ENCODE results near the gene SLC38A1.

DNA sequence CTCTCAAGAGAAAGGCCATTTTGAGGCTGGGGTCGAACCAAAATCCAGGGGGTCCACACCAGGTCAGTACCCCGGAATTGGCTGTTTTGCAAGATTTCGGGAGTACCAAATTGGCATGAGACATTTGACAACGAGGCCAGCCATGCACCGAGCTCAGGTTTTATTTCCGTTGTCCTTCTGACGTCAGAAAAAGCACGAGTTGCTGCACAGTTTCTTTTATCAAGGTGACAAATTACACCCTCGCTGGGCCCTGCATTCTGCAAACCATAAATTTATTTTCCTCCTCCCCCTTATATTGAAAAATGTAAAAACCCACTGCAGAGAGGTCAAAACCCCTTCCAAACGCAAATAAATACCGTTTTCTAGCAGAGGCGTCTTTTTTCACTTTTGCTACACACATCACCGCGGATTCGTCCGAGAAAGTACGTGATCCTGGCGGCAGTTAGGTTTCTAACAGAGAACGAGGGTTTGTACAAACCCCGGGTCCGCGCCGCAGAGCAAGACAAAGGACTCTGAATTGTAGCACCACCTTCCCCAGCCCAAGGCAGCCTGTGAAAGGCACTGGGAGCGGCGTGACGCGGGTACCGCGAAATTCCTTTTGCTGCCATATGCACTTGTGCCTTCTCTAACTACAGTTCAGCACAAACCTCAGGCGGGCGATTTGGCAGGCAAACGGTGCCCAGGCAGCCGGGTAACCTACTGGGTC, 1.8 kb downstream of the SLC38A1 start:
- TF ChIP-seq, protein P1, sequence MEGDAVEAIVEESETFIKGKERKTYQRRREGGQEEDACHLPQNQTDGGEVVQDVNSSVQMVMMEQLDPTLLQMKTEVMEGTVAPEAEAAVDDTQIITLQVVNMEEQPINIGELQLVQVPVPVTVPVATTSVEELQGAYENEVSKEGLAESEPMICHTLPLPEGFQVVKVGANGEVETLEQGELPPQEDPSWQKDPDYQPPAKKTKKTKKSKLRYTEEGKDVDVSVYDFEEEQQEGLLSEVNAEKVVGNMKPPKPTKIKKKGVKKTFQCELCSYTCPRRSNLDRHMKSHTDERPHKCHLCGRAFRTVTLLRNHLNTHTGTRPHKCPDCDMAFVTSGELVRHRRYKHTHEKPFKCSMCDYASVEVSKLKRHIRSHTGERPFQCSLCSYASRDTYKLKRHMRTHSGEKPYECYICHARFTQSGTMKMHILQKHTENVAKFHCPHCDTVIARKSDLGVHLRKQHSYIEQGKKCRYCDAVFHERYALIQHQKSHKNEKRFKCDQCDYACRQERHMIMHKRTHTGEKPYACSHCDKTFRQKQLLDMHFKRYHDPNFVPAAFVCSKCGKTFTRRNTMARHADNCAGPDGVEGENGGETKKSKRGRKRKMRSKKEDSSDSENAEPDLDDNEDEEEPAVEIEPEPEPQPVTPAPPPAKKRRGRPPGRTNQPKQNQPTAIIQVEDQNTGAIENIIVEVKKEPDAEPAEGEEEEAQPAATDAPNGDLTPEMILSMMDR (conservative IDR thresholded peaks at IDR 0.05; ENCODE audit: low read depth, low read length), result no peak
- no peak for TF ChIP-seq EZH2 (IDR thresholded peaks at IDR 0.05; ENCODE audit: low read length, unreplicated experiment)
- no peak for TF ChIP-seq EZH2phosphoT487 (IDR thresholded peaks at IDR 0.05; ENCODE audit: borderline replicate concordance, low read length)
